ENCODE data around the gene PACC1.
"Not testable (repeated sequence)": the region's sequence is repeated elsewhere in the genome, so short reads cannot be mapped to it uniquely, and the experiment has no call there.

Gene PACC1

DNA sequence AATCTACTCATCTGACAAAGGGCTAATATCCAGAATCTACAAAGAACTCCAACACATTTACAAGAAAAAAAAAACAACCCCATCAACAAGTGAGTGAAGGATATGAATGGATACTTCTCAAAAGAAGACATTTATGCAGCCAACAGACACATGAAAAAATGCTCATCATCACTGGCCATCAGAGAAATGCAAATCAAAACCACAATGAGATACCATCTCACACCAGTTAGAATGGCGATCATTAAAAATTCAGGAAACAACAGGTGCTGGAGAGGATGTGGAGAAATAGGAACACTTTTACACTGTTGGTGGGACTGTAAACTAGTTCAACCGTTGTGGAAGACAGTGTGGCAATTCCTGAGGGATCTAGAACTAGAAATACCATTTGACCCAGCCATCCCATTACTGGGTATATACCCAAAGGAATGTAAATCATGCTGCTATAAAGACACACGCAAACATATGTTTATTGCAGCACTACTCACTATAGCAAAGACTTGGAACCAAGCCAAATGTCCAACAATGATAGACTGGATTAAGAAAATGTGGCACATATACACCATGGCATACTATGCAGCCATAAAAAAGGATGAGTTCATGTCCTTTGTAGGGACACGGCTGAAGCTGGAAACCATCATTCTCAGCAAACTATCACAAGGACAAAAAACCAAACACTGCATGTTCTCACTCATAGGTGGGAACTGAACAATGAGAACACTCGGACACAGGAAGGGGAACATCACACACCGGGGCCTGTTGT is 18.8 kb downstream of the PACC1 start:
- not testable (repeated sequence) for DNase-seq

- no peak for DNase-seq
These were observed 25.5 kb downstream of the PACC1 start for GRCh38 chr1:212388985-212389716.

- DNase-seq = no peak
These were observed 28.7 kb downstream of the PACC1 start for GRCh38 chr1:212386029-212386428.

DNA sequence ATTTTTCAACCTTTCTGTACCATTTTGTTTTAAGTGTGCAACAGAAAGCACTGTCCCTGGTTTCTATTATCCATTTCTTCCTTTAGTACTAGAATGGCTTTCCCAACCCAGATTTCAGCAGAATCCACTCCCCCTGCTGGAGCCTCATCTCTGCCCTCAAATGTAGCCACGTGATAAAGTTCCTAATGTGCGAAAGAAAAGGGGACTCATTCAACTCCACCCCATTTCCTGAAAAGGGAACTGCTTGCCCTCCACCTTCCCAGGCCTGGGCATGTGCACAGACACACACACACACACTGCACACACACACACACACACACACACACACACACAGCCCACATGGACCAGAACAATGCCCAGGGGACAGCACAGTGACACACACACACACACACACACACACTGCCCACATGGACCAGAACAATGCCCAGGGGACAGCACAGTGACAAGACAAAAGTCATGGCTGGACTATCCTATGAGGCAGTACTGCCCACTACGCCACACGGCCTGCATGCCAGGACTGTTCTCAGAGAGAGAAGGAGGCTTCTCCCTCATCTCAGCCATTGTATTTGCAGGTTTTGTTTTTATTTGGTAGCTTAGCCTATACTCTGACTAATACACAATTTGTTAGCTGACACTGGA is 33.2 kb downstream of the PACC1 start:
- no peak for DNase-seq

DNA sequence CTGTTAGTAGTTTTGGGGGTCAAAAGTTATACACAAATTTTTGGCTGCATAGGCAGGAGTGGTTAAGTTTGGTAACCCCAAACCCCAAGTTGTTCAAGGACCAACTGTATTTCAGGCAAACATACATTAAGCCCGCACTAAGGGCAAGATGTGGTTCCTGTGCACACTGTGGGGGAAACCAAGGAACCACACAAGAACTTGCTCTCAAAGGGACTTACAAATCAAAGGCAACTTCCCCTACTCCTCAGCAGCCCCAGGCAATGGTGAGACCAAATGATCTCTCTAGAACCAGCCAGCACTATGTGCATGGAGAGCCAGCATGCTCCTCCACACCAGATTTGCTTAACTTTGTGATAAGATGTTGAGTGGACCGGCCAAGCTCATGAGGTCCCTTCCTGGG is 35.3 kb downstream of the PACC1 start:
- DNase-seq = no peak

- no peak for DNase-seq
These were observed 37.0 kb downstream of the PACC1 start for GRCh38 chr1:212377644-212378043.

GRCh38 chr1:212375986-212376385 is 38.7 kb downstream of the PACC1 start:
- DNase-seq = no peak

DNA sequence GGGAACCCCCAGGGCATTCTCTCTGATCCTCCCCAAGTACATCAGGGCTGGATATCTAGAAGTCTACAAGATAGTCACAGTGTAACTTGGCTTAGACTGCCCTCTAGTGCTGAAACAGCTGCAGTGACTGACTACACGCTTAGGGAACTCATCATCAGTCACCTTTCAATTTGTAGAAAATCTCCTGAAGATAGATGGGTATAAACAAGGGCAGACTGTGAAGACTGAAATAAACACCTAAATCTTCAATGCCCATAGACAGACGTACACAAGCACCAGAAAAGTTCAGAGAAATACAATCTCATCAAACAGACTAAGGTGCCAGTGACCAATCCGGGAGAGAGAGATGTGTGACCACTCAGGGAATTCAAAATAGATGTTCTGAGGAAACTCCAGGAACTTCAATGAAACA is 46.6 kb downstream of the PACC1 start:
- no peak for DNase-seq

DNA sequence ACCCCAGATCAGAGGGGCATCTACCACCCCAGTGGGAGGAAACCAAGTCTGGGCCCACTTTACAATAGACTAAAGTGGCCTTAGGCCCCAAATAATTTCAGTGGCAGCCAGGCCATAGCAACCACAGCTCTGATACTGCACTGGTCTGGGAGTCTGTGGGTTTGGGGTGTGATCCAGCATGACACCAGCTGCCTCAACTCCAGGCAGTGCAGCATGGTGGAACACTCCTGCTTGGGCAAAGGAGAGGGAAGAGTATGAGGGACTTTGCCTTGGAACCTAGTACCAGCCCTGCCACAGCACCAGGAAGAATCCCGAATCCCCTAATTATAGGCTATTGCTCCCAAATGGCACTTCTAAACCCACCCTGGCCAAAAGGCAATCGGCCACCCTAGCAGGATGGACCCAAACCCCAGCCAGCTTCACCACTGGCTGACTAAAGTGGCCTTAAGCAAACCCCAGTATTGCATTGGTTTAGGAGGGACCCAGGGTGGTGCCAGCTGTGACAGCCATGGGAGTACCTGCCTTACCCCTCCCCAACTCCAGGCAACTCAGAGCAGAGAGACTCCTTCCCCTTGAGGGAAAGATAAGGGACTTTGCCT is 47.1 kb downstream of the PACC1 start:
- no peak for DNase-seq

DNA sequence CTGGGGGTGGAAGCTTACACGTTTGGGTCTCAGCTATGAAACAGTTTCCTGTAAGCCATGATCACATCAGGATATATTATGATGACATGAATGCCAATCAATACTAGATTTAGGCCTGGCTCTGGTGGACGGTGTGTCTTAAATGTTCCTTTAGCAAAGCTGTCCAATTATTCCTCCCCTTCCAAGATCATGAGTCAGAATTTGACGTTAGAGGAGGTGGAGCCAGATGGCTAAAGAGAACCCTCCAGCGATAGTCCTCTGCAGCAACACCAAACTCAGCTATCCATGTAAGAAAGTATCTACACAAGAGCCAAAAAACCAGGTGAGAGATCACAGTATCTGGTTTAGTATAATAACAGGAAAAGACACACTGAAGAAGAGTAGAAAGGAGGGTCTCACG is 47.8 kb downstream of the PACC1 start:
- DNase-seq = no peak

GRCh38 chr1:212364985-212365384 is 49.7 kb downstream of the PACC1 start:
- DNase-seq = no peak

DNA sequence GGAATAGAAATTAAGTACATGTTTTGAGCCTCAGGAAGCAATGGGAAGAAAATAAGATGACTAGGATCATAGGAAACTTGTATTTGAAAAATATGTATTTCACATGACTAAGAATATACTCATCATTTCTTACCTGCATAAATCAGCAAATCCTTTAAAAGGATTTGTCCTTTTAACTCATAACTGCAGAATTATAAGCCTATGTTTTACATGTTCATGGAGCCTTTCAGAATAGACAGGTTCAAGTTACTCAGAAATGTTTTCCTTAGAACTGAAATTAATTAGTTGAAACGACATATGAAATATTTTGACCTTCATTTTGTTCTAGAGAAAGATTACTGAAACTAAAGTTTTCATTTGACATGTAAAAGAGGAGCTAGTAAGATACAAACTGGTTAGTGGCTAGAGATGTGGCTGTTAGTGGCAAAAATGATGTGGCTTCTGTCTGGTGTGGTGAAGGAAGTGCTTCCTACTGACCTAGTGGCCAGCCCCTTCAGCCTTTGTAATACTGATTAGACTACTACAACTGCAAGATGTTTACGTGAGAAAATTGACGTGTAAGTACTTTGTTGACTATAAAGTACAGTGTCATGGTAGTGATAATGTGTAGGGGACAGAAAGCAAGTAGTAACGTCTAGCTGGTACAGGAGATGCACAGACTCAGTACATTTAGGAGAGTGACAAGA is 54.7 kb downstream of the PACC1 start:
- no peak for DNase-seq

- DNase-seq = no peak
These were observed 59.3 kb downstream of the PACC1 start for GRCh38 chr1:212355230-212355969.

GRCh38 chr1:212354464-212354863 is 60.2 kb downstream of the PACC1 start:
- DNase-seq = no peak

GRCh38 chr1:212353181-212353580 is 61.5 kb downstream of the PACC1 start:
- no peak for DNase-seq

DNA sequence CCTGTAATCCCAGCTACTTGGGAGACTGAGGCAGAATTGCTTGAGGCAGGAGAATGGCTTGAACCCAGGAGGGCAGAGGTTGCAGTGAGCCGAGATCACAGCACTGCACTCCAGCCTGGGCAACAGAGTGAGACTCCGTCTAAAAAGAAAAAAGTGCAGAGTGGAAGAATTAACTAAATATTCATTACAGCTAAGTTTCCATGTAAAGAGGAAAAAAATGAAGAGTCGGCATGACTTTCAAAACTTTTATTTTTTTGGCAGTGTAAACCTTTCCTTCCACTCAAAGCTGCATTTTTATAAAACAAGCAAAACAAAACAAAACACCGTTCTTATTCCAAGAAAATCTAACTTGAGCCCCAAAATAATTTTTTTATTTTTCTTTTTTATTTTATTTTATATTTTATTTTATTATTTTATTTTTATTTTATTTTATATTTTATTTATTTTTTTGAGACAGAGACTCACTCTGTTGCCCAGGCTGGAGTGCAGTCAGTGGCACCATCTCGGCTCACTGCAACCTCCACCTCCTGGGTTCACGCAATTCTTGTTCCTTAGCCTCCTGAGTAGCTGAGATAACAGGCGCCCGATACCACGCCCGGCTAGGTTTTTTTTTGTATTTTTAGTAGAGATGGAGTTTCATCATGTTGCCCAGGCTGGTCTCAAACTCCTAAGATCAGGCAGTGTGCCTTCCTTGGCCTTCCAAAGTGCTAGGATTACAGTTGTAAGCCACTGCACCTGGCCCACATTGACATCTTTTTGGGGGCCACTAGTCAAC is 62.9 kb downstream of the PACC1 start:
- no peak for DNase-seq

- no peak for DNase-seq
These were observed 68.1 kb downstream of the PACC1 start for GRCh38 chr1:212346601-212347000.

- no peak for DNase-seq
These were observed 69.8 kb downstream of the PACC1 start for GRCh38 chr1:212344905-212345304.

GRCh38 chr1:212341090-212341489 is 73.6 kb downstream of the PACC1 start:
- no peak for DNase-seq

DNA sequence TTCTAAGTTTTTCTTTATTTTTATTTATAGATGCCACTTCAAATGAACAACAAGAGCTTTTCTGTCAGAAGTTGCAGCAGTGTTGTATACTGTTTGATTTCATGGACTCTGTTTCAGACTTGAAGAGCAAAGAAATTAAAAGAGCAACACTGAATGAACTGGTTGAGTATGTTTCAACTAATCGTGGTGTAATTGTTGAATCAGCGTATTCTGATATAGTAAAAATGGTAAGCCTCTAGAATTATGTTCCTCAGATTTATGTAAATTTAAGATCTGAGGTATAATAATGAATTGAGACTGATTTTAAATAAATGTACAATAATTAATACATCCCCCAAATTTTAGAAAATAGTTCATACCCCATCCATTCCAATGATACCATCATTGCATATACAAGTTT is 85.6 kb downstream of the PACC1 start:
- DNase-seq = no peak

DNA sequence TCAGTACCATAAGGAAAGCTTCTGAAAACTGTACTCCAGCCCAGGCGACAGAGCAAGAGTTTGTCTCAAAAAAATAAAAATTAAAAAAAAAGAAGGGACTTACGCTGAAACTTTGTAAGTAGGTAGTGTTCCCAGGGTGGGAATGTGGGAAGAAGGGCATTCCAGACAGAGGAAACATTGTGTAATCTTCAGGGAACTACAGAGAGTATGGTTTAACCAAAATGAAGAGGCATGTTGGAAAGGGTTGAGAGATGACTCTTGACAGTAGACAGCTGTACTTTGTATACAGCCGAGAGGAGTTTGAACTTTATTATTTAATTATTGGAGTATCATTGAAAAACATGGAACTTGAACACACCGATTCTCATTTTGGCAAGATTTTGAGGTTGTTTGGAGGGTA is 86.4 kb downstream of the PACC1 start:
- no peak for DNase-seq

- no peak for DNase-seq
These were observed 88.1 kb downstream of the PACC1 start for GRCh38 chr1:212326541-212326940.
